IMR-90 (cell line): ENCODE data around the gene NMRK1. TPM values are rescaled to one million over a fixed set of nuclear protein-coding genes. Genes with fewer than 3 reads are reported as not detected.

ENCODE experiments used
- ATAC-seq: fragments of 200-7000 bp; cut with Tn5 transposase; 2 replicates; pipeline ENCODE4 v1.9.1; 2020; ENCODE audit warnings: low read depth, mild to moderate bottlenecking, moderate library complexity
- BruUV-seq: library from RNA; stranded (reverse); fragments of 400-500 nt; replicated peaks from 2 replicates; lab custom pipeline; 2021; lab: Mats Ljungman, UMichigan
- CTCF ChIA-PET: fragments of 300-600 bp; formaldehyde crosslinking; extraction: SDS; loops from one replicate; lab custom pipeline; 2021; ENCODE audit warnings: antibody characterized with exemption; lab: Yijun Ruan, JAX
- POLR2A ChIA-PET: fragments of 300-600 bp; sonication (Branson Sonifier 250); formaldehyde crosslinking; loops from one replicate; lab custom pipeline; 2022; ENCODE audit warnings: antibody characterized with exemption; ENCODE audit not compliant: unreplicated experiment; lab: Charles Lee
- DNase-seq: peaks from one replicate; pipeline ENCODE4 v3.0.0; 2013
- H2AFZ ChIP-seq: replicated peaks from 2 replicates; pipeline ENCODE3; 2013; ENCODE audit warnings: low read length, mild to moderate bottlenecking; ENCODE audit not compliant: poor library complexity
- H2AK5ac ChIP-seq: 2 replicates; pipeline ENCODE4 v1.6.1; 2013; ENCODE audit warnings: low read depth, low read length, inconsistent platforms
- H2AK9ac ChIP-seq: replicated peaks from 2 replicates; pipeline ENCODE3; 2013; ENCODE audit warnings: mild to moderate bottlenecking, low read depth, low read length, moderate library complexity; ENCODE audit not compliant: poor library complexity
- H2BK120ac ChIP-seq: 2 replicates; pipeline ENCODE4 v1.6.1; 2013; ENCODE audit warnings: low read depth, low read length, inconsistent platforms
- H2BK15ac ChIP-seq: 3 replicates; pipeline ENCODE4 v1.6.1; 2013; ENCODE audit warnings: low read depth, low read length, inconsistent platforms
- H2BK20ac ChIP-seq: 2 replicates; pipeline ENCODE4 v1.6.1; 2013; ENCODE audit warnings: low read depth, mild to moderate bottlenecking, inconsistent platforms, low read length, moderate library complexity
- H2BK5ac ChIP-seq: 2 replicates; pipeline ENCODE4 v1.6.1; 2013; ENCODE audit warnings: mild to moderate bottlenecking, low read depth, low read length, inconsistent platforms; ENCODE audit not compliant: poor library complexity, severe bottlenecking
- H3K14ac ChIP-seq: replicated peaks from 2 replicates; pipeline ENCODE4 v1.6.1; 2013; ENCODE audit warnings: low read depth, low read length, inconsistent platforms
- H3K18ac ChIP-seq: 2 replicates; pipeline ENCODE4 v1.6.1; 2013; ENCODE audit warnings: low read depth, low read length, control low read depth
- H3K23ac ChIP-seq: 2 replicates; pipeline ENCODE4 v1.6.1; 2013; ENCODE audit warnings: low read depth, low read length, inconsistent platforms
- H3K27ac ChIP-seq: 2 replicates; pipeline ENCODE4 v1.5.1; 2013; ENCODE audit warnings: mild to moderate bottlenecking, control low read depth, low read length; ENCODE audit not compliant: insufficient read depth
- H3K27me3 ChIP-seq: 2 replicates; pipeline ENCODE4 v1.6.1; 2013; ENCODE audit warnings: low read length; ENCODE audit not compliant: control insufficient read depth, insufficient read depth
- H3K36me3 ChIP-seq: 2 replicates; pipeline ENCODE4 v1.6.1; 2013; ENCODE audit warnings: low read length, mixed read lengths; ENCODE audit not compliant: control insufficient read depth, insufficient read depth
- H3K4ac ChIP-seq: 2 replicates; pipeline ENCODE4 v1.6.1; 2013; ENCODE audit warnings: low read depth, low read length, inconsistent platforms
- H3K4me1 ChIP-seq: 2 replicates; pipeline ENCODE4 v1.6.1; 2013; ENCODE audit warnings: low read length, mixed read lengths; ENCODE audit not compliant: control insufficient read depth, insufficient read depth
- H3K4me2 ChIP-seq: 2 replicates; pipeline ENCODE4 v1.6.1; 2013; ENCODE audit warnings: low read depth, mild to moderate bottlenecking, control low read depth, low read length, moderate library complexity
- H3K4me3 ChIP-seq: 2 replicates; pipeline ENCODE4 v1.5.1; 2013; ENCODE audit warnings: low read depth, mild to moderate bottlenecking, control low read depth, low read length, moderate library complexity; ENCODE audit not compliant: insufficient read depth
- H3K56ac ChIP-seq: 2 replicates; pipeline ENCODE4 v1.6.1; 2013; ENCODE audit warnings: low read length, inconsistent platforms; ENCODE audit not compliant: insufficient read depth; ENCODE audit errors: extremely low read depth
- H3K79me1 ChIP-seq, 2 experiments: 2 replicates each; pipeline ENCODE4 v1.6.1; 2013; ENCODE audit warnings: low read length in 2 of 2, inconsistent platforms in 1 of 2, low read depth in 1 of 2
- H3K9ac ChIP-seq: 2 replicates; pipeline ENCODE4 v1.6.1; 2013; ENCODE audit warnings: low read depth, low read length, control low read depth
- H3K9me1 ChIP-seq: 2 replicates; pipeline ENCODE4 v1.6.1; 2013; ENCODE audit warnings: low read length, inconsistent platforms; ENCODE audit not compliant: insufficient read depth
- H3K9me3 ChIP-seq: 2 replicates; pipeline ENCODE4 v1.6.1; 2013; ENCODE audit warnings: low read length; ENCODE audit not compliant: control insufficient read depth, insufficient read depth
- H4K20me1 ChIP-seq: 2 replicates; pipeline ENCODE4 v1.6.1; 2013; ENCODE audit warnings: low read length, inconsistent platforms; ENCODE audit not compliant: insufficient read depth
- H4K5ac ChIP-seq: 2 replicates; pipeline ENCODE4 v1.6.1; 2013; ENCODE audit warnings: mild to moderate bottlenecking, low read depth, low read length, control low read depth
- H4K8ac ChIP-seq, 2 experiments: 2 replicates each; pipeline ENCODE4 v1.6.1; 2013; ENCODE audit warnings: low read depth in 2 of 2, low read length in 2 of 2, control low read depth in 1 of 2, inconsistent platforms in 1 of 2
- H4K91ac ChIP-seq: 2 replicates; pipeline ENCODE4 v1.6.1; 2013; ENCODE audit warnings: low read depth, low read length, inconsistent platforms; ENCODE audit not compliant: insufficient read depth
- BHLHE40 ChIP-seq: fragments of 150-350 bp; IDR thresholded peaks from 2 replicates; pipeline ENCODE4 v1.6.1; 2016; ENCODE audit warnings: mild to moderate bottlenecking, low read depth, low read length
- CEBPB ChIP-seq: IDR thresholded peaks from 2 replicates; pipeline ENCODE4 v1.6.1; 2012; ENCODE audit warnings: low read depth, low read length, improper control_type of control experiment
- CHD1 ChIP-seq: IDR thresholded peaks from 2 replicates; pipeline ENCODE4 v1.6.1; 2012; ENCODE audit warnings: low read depth, low read length, improper control_type of control experiment
- CTCF ChIP-seq: conservative IDR thresholded peaks from 2 replicates; pipeline ENCODE4 v1.5.1; 2012; ENCODE audit warnings: mild to moderate bottlenecking, low read depth, low read length, improper control_type of control experiment
- ELK1 ChIP-seq: fragments of 150-350 bp; IDR thresholded peaks from 2 replicates; pipeline ENCODE4 v1.6.1; 2016; ENCODE audit warnings: low read depth, mild to moderate bottlenecking, low read length, moderate library complexity, borderline replicate concordance
- FOS ChIP-seq: fragments of 150-350 bp; IDR thresholded peaks from 2 replicates; pipeline ENCODE4 v1.6.1; 2016; ENCODE audit warnings: low read depth, low read length
- MAFK ChIP-seq: IDR thresholded peaks from 2 replicates; pipeline ENCODE4 v1.6.1; 2012; ENCODE audit warnings: low read depth, low read length, improper control_type of control experiment
- MAZ ChIP-seq: IDR thresholded peaks from 2 replicates; pipeline ENCODE4 v1.6.1; 2012; ENCODE audit warnings: low read depth, mild to moderate bottlenecking, low read length, improper control_type of control experiment, moderate library complexity, borderline replicate concordance
- MXI1 ChIP-seq: IDR thresholded peaks from 2 replicates; pipeline ENCODE4 v1.6.1; 2012; ENCODE audit warnings: low read depth, mild to moderate bottlenecking, low read length, moderate library complexity, borderline replicate concordance
- NFE2L2 ChIP-seq: fragments of 150-350 bp; IDR thresholded peaks from 2 replicates; pipeline ENCODE4 v1.6.1; 2016; ENCODE audit warnings: low read depth, mild to moderate bottlenecking, low read length
- POLR2A ChIP-seq: IDR thresholded peaks from 2 replicates; pipeline ENCODE4 v1.6.1; 2012; ENCODE audit warnings: mild to moderate bottlenecking, low read depth, low read length
- RAD21 ChIP-seq: IDR thresholded peaks from 2 replicates; pipeline ENCODE4 v1.6.1; 2012; ENCODE audit warnings: low read length, improper control_type of control experiment
- RCOR1 ChIP-seq: IDR thresholded peaks from 2 replicates; pipeline ENCODE4 v1.6.1; 2012; ENCODE audit warnings: mild to moderate bottlenecking, low read length, improper control_type of control experiment; ENCODE audit not compliant: insufficient replicate concordance
- RFX5 ChIP-seq: IDR thresholded peaks from 2 replicates; pipeline ENCODE4 v1.8.0; 2012; ENCODE audit warnings: low read depth, mild to moderate bottlenecking, low read length, moderate library complexity
- SMC3 ChIP-seq: fragments of 150-350 bp; IDR thresholded peaks from 2 replicates; pipeline ENCODE4 v1.6.1; 2016; ENCODE audit warnings: low read depth, mild to moderate bottlenecking, antibody characterized with exemption, low read length, moderate library complexity
- USF2 ChIP-seq: fragments of 150-350 bp; IDR thresholded peaks from 2 replicates; pipeline ENCODE4 v1.6.1; 2017; ENCODE audit warnings: mild to moderate bottlenecking, antibody characterized with exemption, low read length, low read depth
- WGBS, 2 experiments: methylation state at CpG; one replicate each; pipeline versions ENCODE4 v1.1.5 to v1.1.7; 2013; ENCODE audit warnings: missing lambda C conversion rate in 2 of 2; ENCODE audit not compliant: insufficient read length in 1 of 2; ENCODE audit errors: extremely low coverage in 2 of 2; 5-methylcytosine and 5-hydroxymethylcytosine counted together
- dilution Hi-C: fragments of 300-500 bp; cut with HindIII; formaldehyde crosslinking; loops from one replicate; pipeline ENCODE4 v1.14.3; 2018; ENCODE audit warnings: low sequenced_read_pairs; ENCODE audit not compliant: unreplicated experiment
- in situ Hi-C: fragments of 300-500 bp; cut with MboI; formaldehyde crosslinking; loops from 3 replicates; pipeline ENCODE4 v1.14.3; 2019; ENCODE audit warnings: low sequenced_read_pairs, inconsistent platforms, mixed read lengths
- intact Hi-C: fragments of 100-400 bp; cut with micrococcal nuclease; formaldehyde crosslinking; loops from 2 replicates; pipeline ENCODE4 v1.10.0; 2022
- polyA plus RNA-seq, 3 experiments: library from polyadenylated mRNA; depleted of rRNA; stranded (reverse); fragments of >200 nt; gene quantifications; 2 replicates each; pipeline ENCODE4 v1.2.3, GENCODE V29; 2012; ENCODE audit warnings: low replicate concordance in 1 of 3
- total RNA-seq: library from RNA; depleted of rRNA; stranded (reverse); fragments of >200 nt; gene quantifications from 2 replicates; pipeline ENCODE4 v1.2.3, GENCODE V29; 2012

NMRK1 gene
- total and polyA plus RNA-seq, 2 of the 4 experiments (the other 2 are of a cell fraction), result 5.7 to 5.9 TPM

- H3K23ac ChIP-seq, result peak overlapping the region; percentile 84; the same call in 1 of the 2 replicates
- BruUV-seq, result no TSS peak
- dilution Hi-C loops (no loop called here), in situ Hi-C loops (no loop called here), intact Hi-C loops (loop anchor here (2.0 kb wide), 1 partner anchor 109 kb away; no protein-coding TSS in a partner anchor)
- TF ChIP-seq USF2 (no peak), CHD1 (no peak), SMC3 (no peak), RCOR1 (no peak), MXI1 (no peak), RAD21 (no peak), ELK1 (no peak), POLR2A (no peak), BHLHE40 (no peak), FOS (no peak), RFX5 (no peak), CTCF (no peak), CEBPB (no peak), MAFK (no peak), NFE2L2 (no peak), MAZ (no peak)
- H3K79me1 ChIP-seq, result peaks cover 0 to 3% of the 10 kb centered on the region in 2 experiments; a peak in 1 of 4 replicates
- peak overlapping the region; percentile 94 for H3K14ac ChIP-seq
- DNase-seq (no peak), ATAC-seq (no peak)
- peak overlapping the region; percentile 58 for H3K56ac ChIP-seq
- no peaks in the 10 kb centered on the region for H4K20me1 ChIP-seq
- H3K4me2 ChIP-seq, result peak overlapping the region; percentile 48; the same call in 1 of the 2 replicates
- no peaks in the 10 kb centered on the region for H3K36me3 ChIP-seq
- peak overlapping the region; percentile 74 for H4K5ac ChIP-seq
- peaks cover 18% of the 10 kb centered on the region for H3K4me1 ChIP-seq
- WGBS, 2 experiments, result no CpG with 5 or more reads among the region's 3 CpGs
- H2BK5ac ChIP-seq, result peak overlapping the region; percentile 97
- peak overlapping the region; percentile 95 for H2BK20ac ChIP-seq
- ChIA-PET POLR2A (interaction anchor here (0.7 kb wide), 1 partner anchor 21 kb away, joined by 4 read pairs; no protein-coding TSS in a partner anchor), CTCF (no interaction called here)
- H3K4me3 ChIP-seq, result no peak overlapping the region
- peak overlapping the region; percentile 79 for H2AK9ac ChIP-seq
- peaks cover 9% of the 10 kb centered on the region for H3K9me1 ChIP-seq
- H3K27ac ChIP-seq, result peak overlapping the region; percentile 93
- peak overlapping the region; percentile 92 to 96 for H4K8ac ChIP-seq
- H2BK120ac ChIP-seq, result peak overlapping the region; percentile 96
- H3K9ac ChIP-seq, result no peak overlapping the region
- peak overlapping the region; percentile 76 for H2AFZ ChIP-seq
- peak overlapping the region; percentile 99 for H2BK15ac ChIP-seq
- H3K9me3 ChIP-seq, result no peaks in the 10 kb centered on the region
- H2AK5ac ChIP-seq, result peak overlapping the region; percentile 97
- H4K91ac ChIP-seq, result peak overlapping the region; percentile 95
- no peaks in the 10 kb centered on the region; the same call in 1 of the 2 replicates for H3K27me3 ChIP-seq
- peak overlapping the region; percentile 72 for H3K18ac ChIP-seq
- peak overlapping the region; percentile 91 for H3K4ac ChIP-seq
Measured at GRCh38 chr9:75039801-75040200, 48.2 kb downstream of the NMRK1 start.
